ENCODE results near the gene HS3ST4.

- TF ChIP-seq CTCF (conservative IDR thresholded peaks at IDR 0.05; ENCODE audit: low read depth, low read length): no peak
- TF ChIP-seq FOS (IDR thresholded peaks at IDR 0.05; ENCODE audit: low read depth, low read length): no peak
- TF ChIP-seq CHD1 (IDR thresholded peaks at IDR 0.05; ENCODE audit: low read depth, low read length): no peak
- no peak for TF ChIP-seq ELK1 (IDR thresholded peaks at IDR 0.05; ENCODE audit: borderline replicate concordance, low read depth, low read length)
- no peak for TF ChIP-seq MAFK (IDR thresholded peaks at IDR 0.05; ENCODE audit: low read depth, low read length)
- TF ChIP-seq MAZ (IDR thresholded peaks at IDR 0.05; ENCODE audit: borderline replicate concordance, low read depth, low read length): no peak
- TF ChIP-seq SMC3 (IDR thresholded peaks at IDR 0.05; ENCODE audit: low read depth, low read length): no peak
These were observed 37.6 kb downstream of the HS3ST4 start for GRCh38 chr16:25729188-25729915.

Measured in IMR-90 (cell line).